Activated CD4-positive, alpha-beta T cell treated with anti-CD3 and anti-CD28 coated beads, Interleukin-2, amount 50 U/mL, for 48 hours (primary cell): ENCODE data around the gene IL5.
A peak's percentile ranks its signal among the peaks of the same experiment; 100 is the strongest.

Source experiments
- DNase-seq, 2 experiments: peaks; one replicate each; pipeline ENCODE4 v3.0.0-alpha.2; 2020

Gene IL5

DNA sequence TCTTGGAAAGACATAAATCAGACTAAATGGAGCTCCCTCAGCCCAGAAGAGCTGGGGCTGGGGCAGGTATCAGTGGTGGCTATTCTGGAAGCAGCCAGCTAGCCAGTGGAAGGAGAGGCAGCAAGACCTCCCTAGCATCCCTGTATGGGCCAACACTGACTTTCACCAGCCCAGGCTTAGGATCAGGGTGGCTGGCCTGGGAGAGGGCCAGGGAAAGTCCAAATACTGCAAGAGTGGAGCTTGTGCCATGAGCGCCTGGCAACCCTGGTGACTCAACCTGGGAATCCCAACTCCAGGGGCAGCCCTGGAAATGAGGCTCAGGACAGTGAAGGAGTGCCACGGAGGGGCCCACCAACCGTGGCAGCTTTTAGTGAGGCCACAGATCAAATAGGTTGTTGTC lies 45.2 kb downstream of the IL5 start:
- DNase-seq, result peak in 1 of 2 experiments; percentile 6

GRCh38 chr5:132497488-132497997 lies 45.8 kb downstream of the IL5 start:
- peak in 1 of 2 experiments; percentile 8 for DNase-seq

DNA sequence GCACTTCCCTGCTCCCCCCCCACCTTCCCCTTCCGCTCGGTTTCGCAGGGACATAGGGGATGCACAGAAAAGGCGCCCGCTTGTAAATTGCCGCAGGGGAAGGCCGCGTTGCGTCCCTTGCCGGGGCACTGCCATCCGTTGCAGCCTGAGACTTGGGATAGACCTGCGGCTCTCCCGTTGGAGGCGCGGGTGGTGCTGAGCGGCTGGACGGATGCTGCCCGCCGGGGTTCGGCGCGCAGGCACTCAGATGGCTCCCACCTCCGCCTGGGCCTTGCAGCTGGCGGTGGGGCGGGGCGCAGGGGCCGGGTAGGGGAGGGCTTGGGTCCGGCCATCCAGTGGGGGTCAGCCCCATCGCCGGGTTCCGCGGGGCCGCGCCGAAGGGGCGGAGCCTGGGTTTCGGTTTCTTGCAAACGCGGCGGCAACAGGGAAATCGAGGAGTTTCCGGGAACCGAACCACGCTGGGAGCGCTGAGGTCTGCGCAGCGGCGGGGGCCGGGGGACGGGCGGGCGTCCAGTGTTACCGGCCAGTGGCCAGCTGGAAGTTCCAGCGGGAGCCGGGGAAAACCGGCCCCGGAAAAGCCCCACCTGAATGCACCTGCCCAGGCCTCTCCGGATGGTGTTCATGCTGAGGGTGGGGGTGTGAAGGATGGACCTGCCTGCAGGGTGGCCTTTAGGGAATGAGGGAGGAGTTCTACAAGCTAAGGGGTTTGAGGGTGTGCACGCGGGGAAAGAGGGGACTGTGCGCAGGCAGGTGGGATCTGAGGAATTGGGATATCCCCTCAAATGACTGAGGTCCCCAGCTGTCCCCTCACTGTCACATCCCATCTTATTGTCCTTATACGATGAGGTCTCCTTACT lies 46.5 kb downstream of the IL5 start:
- peak; percentile 73 to 77 for DNase-seq

DNA sequence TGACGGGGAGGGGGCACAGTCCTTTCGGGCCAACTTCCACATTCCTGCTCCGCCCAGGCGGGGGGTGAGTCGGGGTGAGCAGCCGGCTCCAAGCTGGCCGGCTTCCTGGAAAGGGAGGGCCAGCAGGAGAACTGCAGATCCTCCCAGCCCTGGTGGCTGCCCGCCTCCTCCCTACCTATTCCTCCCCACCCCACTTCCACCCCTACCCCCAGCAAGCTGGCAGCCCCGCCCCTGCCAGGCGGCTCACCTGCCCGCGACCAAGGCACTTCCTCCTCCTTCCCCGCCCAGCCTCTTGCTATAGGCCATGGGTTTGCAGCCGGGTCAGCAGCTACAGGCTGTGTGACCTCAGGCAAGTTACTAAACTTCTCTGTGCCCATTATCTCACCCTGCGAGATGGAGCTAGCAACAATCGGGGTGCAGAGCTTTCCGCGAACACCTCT lies 47.1 kb downstream of the IL5 start:
- peak; percentile 84 to 89 for DNase-seq

GRCh38 chr5:132495667-132496190 lies 47.6 kb downstream of the IL5 start:
- peak; percentile 73 to 80 for DNase-seq

GRCh38 chr5:132493821-132494220 lies 49.5 kb downstream of the IL5 start:
- DNase-seq, result peak in 1 of 2 experiments; percentile 2

DNA sequence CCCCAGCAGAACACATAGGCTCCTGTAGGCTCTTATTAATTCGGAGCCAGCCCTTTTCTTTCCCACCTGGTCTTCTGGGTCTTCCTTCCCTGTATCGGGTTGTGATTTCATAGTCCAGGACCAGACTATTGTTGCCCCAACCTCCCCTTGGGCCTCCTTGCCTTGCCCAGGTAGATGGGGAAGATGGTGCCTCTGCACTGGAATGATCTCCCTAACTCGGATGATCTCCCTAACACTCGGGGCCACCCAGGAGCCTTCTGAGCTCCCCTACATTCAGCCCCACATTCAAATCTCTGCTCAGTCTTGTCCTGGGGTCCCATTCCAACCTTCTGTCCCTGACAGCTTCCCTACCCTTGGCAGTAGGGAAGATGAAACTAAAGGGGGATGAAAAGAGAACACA lies 50.1 kb downstream of the IL5 start:
- DNase-seq, result peak in 1 of 2 experiments; percentile 6

- DNase-seq, result no peak
Measured at GRCh38 chr5:132492386-132493125, 50.8 kb downstream of the IL5 start.
